Uterus (tissue), 4 donors: Measurements from ENCODE around the gene BUB1. TPM values are rescaled to one million over a fixed set of nuclear protein-coding genes. Genes with fewer than 3 reads are reported as not detected.

Source experiments
- DNase-seq, 2 donors: peaks; one replicate each; pipeline ENCODE4 v3.0.0-alpha.2; 2019 to 2020
- H3K27ac ChIP-seq, 2 donors: fragments of 200-600 bp; sonication (generic); 1 replicate in 1 of 2; 2 replicates in 1 of 2; pipeline ENCODE4 v1.5.1; 2016 to 2018
- H3K27me3 ChIP-seq, 2 donors: fragments of 200-600 bp; sonication (generic); one replicate each; pipeline ENCODE4 v1.5.1; 2018 to 2019; ENCODE audit warnings: control low read depth in 1 of 2
- H3K36me3 ChIP-seq, 2 donors: fragments of 200-600 bp; sonication (generic); one replicate each; pipeline ENCODE4 v1.5.1; 2019; ENCODE audit warnings: control low read depth in 1 of 2
- H3K4me1 ChIP-seq, 2 donors: fragments of 200-600 bp; sonication (generic); one replicate each; pipeline ENCODE4 v1.5.1; 2018 to 2019; ENCODE audit warnings: control low read depth in 1 of 2
- H3K4me3 ChIP-seq, 2 donors: fragments of 200-600 bp; sonication (generic); 1 replicate in 1 of 2; 2 replicates in 1 of 2; pipeline ENCODE4 v1.5.1; 2018 to 2019; ENCODE audit warnings: mild to moderate bottlenecking in 1 of 2
- H3K9me3 ChIP-seq, 2 donors: fragments of 200-600 bp; sonication (generic); one replicate each; pipeline ENCODE4 v1.5.1; 2019; ENCODE audit warnings: control low read depth in 1 of 2
- POLR2A ChIP-seq, 2 donors: fragments of 450-650 bp; IDR thresholded peaks; one replicate each; pipeline ENCODE4 v1.6.1; 2016; ENCODE audit warnings: antibody characterized with exemption in 2 of 2, mild to moderate bottlenecking in 1 of 2, moderate library complexity in 1 of 2
- intact Hi-C: fragments of 100-400 bp; cut with DNase I; formaldehyde crosslinking; loops from one replicate; pipeline ENCODE4 v1.15.1; 2023; ENCODE audit warnings: low total_unique reads
- total RNA-seq, 4 donors: library from RNA; depleted of rRNA in 3 of 4; stranded (reverse); fragments of >200 nt in 3 of 4; gene quantifications; one replicate each; pipeline versions ENCODE4 v1.1.0 to v1.2.4, GENCODE V29; 2014 to 2023
- TF ChIP-seq, protein P1 (sequence below), 4 experiments: fragments of 200-600 bp in 2 of 4; fragments of 450-650 bp in 2 of 4; sonication (generic) in 2 of 4; IDR thresholded peaks; one replicate each; pipeline ENCODE4 v1.5.1; 2016 to 2019; ENCODE audit warnings: antibody characterized with exemption in 4 of 4, mild to moderate bottlenecking in 2 of 4, moderate library complexity in 1 of 4
- donor health status: DM: yes; HTN: yes; CAD: no.

Gene BUB1
- total RNA-seq, 4 donors from 2014 or later = 0.67 to 29.0 (median 1.2) TPM; not detected in 1

GRCh38 chr2:110667071-110667470 lies 10.8 kb downstream of the BUB1 start:
- H3K27me3 ChIP-seq = no peaks in the 10 kb centered on the region
- no peaks in the 10 kb centered on the region for H3K4me1 ChIP-seq
- no peaks in the 10 kb centered on the region for H3K9me3 ChIP-seq
- TF ChIP-seq POLR2A (IDR thresholded peaks at IDR 0.05) = no peak
- TF ChIP-seq, protein P1, sequence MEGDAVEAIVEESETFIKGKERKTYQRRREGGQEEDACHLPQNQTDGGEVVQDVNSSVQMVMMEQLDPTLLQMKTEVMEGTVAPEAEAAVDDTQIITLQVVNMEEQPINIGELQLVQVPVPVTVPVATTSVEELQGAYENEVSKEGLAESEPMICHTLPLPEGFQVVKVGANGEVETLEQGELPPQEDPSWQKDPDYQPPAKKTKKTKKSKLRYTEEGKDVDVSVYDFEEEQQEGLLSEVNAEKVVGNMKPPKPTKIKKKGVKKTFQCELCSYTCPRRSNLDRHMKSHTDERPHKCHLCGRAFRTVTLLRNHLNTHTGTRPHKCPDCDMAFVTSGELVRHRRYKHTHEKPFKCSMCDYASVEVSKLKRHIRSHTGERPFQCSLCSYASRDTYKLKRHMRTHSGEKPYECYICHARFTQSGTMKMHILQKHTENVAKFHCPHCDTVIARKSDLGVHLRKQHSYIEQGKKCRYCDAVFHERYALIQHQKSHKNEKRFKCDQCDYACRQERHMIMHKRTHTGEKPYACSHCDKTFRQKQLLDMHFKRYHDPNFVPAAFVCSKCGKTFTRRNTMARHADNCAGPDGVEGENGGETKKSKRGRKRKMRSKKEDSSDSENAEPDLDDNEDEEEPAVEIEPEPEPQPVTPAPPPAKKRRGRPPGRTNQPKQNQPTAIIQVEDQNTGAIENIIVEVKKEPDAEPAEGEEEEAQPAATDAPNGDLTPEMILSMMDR (IDR thresholded peaks at IDR 0.05) = no peak
- intact Hi-C loops = no loop called here
- DNase-seq = no peak
- no peaks in the 10 kb centered on the region for H3K36me3 ChIP-seq
- H3K4me3 ChIP-seq = no peak overlapping the region
- H3K27ac ChIP-seq = no peak overlapping the region

DNA sequence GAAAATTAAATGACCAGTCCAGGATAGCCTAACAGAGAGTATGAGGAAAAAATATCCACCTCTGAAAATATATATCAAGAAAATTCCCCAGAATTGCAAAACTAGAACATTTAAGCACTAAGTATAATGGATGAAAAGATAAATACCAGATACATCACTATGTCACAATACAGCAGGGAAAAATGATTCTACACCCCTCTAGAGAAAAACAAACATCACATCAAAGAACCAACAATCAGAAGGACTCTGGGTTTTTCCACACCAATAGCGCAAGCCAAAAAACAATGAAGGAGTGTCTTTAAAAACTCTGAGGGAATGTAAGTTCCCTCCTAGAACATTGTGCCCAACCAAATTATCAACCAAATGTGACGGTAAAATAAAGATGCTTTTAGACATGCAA lies 13.7 kb downstream of the BUB1 start:
- TF ChIP-seq POLR2A (IDR thresholded peaks at IDR 0.05) = no peak
- TF ChIP-seq, protein P1 (IDR thresholded peaks at IDR 0.05) = no peak
- Histone ChIP-seq H3K36me3 (no peaks in the 10 kb centered on the region), H3K4me3 (no peak overlapping the region), H3K9me3 (no peaks in the 10 kb centered on the region), H3K27ac (no peak overlapping the region), H3K4me1 (no peaks in the 10 kb centered on the region), H3K27me3 (no peaks in the 10 kb centered on the region)
- DNase-seq = no peak
- intact Hi-C loops = no loop called here

DNA sequence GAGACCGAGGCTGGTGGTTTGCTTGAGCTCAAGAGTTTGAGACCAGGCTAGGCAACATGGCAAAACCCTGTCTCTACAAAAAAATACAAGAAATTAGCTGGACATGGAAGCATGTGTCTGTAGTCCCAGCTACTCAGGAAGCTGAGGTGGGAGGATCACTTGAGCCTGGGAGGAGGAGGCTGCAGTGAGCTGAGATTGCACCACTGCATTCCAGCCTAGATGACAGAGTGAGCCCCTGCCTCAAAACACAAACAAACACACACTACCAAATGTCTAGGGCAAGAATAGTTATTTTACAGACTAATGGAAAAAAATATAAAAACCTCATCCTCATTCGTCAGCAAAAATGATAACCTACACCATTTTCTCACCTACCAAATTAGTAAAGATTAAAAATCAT lies 15.3 kb downstream of the BUB1 start:
- H3K27me3 ChIP-seq = no peaks in the 10 kb centered on the region
- no peaks in the 10 kb centered on the region for H3K9me3 ChIP-seq
- no peaks in the 10 kb centered on the region for H3K4me1 ChIP-seq
- no peak for DNase-seq
- H3K4me3 ChIP-seq = no peak overlapping the region
- H3K27ac ChIP-seq = no peak overlapping the region
- intact Hi-C loops = no loop called here
- H3K36me3 ChIP-seq = no peaks in the 10 kb centered on the region
- TF ChIP-seq, protein P1 (IDR thresholded peaks at IDR 0.05) = no peak
- TF ChIP-seq POLR2A (IDR thresholded peaks at IDR 0.05) = no peak

- Histone ChIP-seq H3K4me1 (no peaks in the 10 kb centered on the region), H3K4me3 (no peak overlapping the region), H3K9me3 (no peaks in the 10 kb centered on the region), H3K27me3 (no peaks in the 10 kb centered on the region), H3K36me3 (no peaks in the 10 kb centered on the region), H3K27ac (no peak overlapping the region)
- intact Hi-C loops = no loop called here
- DNase-seq = no peak
- TF ChIP-seq POLR2A (IDR thresholded peaks at IDR 0.05) = no peak
- TF ChIP-seq, protein P1 (IDR thresholded peaks at IDR 0.05) = no peak
These were observed 17.3 kb downstream of the BUB1 start for GRCh38 chr2:110660558-110660957.

DNA sequence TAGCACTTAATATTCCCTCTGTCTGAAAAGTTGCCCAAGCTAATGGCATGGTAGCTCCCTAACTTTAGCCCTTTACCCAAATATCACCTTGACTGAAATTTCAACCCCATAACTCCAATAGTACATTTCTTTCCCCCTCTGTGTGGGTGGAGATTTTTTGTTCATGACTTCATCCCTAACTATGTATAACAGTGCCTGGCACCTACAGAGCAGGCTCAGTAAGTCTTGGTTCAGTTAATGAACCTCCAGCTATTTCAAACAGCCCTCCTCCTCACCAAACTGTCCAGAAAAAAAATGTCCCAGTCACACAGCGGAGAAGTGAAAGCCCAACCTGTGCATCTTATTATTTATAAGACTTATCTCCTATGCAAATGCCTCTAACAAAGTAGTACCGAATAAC lies 18.6 kb downstream of the BUB1 start:
- no peak for DNase-seq
- no peaks in the 10 kb centered on the region for H3K4me1 ChIP-seq
- TF ChIP-seq, protein P1 (IDR thresholded peaks at IDR 0.05) = no peak
- TF ChIP-seq POLR2A (IDR thresholded peaks at IDR 0.05) = no peak
- H3K27ac ChIP-seq = no peak overlapping the region
- no peaks in the 10 kb centered on the region for H3K36me3 ChIP-seq
- no peaks in the 10 kb centered on the region for H3K9me3 ChIP-seq
- intact Hi-C loops = no loop called here
- no peaks in the 10 kb centered on the region for H3K27me3 ChIP-seq
- no peak overlapping the region for H3K4me3 ChIP-seq
